Omental fat pad (tissue), 4 donors: ENCODE measurements around the gene EIF2S1. TPM values are rescaled to one million over a fixed set of nuclear protein-coding genes. Genes with fewer than 3 reads are reported as not detected.
A peak's percentile ranks its signal among the peaks of the same experiment; 100 is the strongest.

Experiments
- ATAC-seq: fragments of 150-250 bp; one replicate; pipeline ENCODE4 v1.9.1; 2016; ENCODE audit warnings: mild to moderate bottlenecking, moderate library complexity; ENCODE audit not compliant: low FRiP score
- DNase-seq: peaks from one replicate; pipeline ENCODE4 v3.0.0-alpha.2; 2019; ENCODE audit warnings: low spot score
- CTCF ChIP-seq, 3 donors: fragments of 450-650 bp; IDR thresholded peaks; one replicate each; pipeline ENCODE4 v1.5.1; 2016 to 2017; ENCODE audit warnings: antibody characterized with exemption in 3 of 3, mild to moderate bottlenecking in 3 of 3, moderate library complexity in 2 of 3
- total RNA-seq, 4 donors: library from RNA; depleted of rRNA; stranded (reverse); fragments of >200 nt; gene quantifications; one replicate each; pipeline ENCODE4 v1.1.0, GENCODE V29; 2016

EIF2S1 gene
- total RNA-seq, 4 donors from 2014 or later, result 43.0 to 150 (median 89.6) TPM

- no peak for DNase-seq
- TF ChIP-seq CTCF (IDR thresholded peaks at IDR 0.05), result no peak
Measured at GRCh38 chr14:67425608-67426007, 65.5 kb downstream of the EIF2S1 start.

GRCh38 chr14:67426161-67426560 lies 66.0 kb downstream of the EIF2S1 start:
- DNase-seq, result no peak
- ATAC-seq, result no peak
- no peak for TF ChIP-seq CTCF (IDR thresholded peaks at IDR 0.05)

More at GRCh38 chr14:67425608-67426007, 65.5 kb downstream of the EIF2S1 start:
- ATAC-seq, result no peak

GRCh38 chr14:67426983-67427606 lies 67.0 kb downstream of the EIF2S1 start:
- DNase-seq, result no peak
- no peak for TF ChIP-seq CTCF (IDR thresholded peaks at IDR 0.05)
- peak; percentile 68 for ATAC-seq

GRCh38 chr14:67428501-67429031 lies 68.4 kb downstream of the EIF2S1 start:
- no peak for ATAC-seq
- no peak for TF ChIP-seq CTCF (IDR thresholded peaks at IDR 0.05)
- no peak for DNase-seq

- DNase-seq (no peak), ATAC-seq (no peak)
- TF ChIP-seq CTCF (IDR thresholded peaks at IDR 0.05), result no peak
Measured at GRCh38 chr14:67429510-67430205, 69.5 kb downstream of the EIF2S1 start.

GRCh38 chr14:67432050-67432564 lies 72.0 kb downstream of the EIF2S1 start:
- ATAC-seq (no peak), DNase-seq (no peak)
- no peak for TF ChIP-seq CTCF (IDR thresholded peaks at IDR 0.05)
